Endothelial cell of umbilical vein (primary cell): ENCODE measurements around the gene PLK5.

ENCODE experiments used
- CTCF ChIP-seq, 2 donors: IDR thresholded peaks; 1 replicate in 1 of 2; 2 replicates in 1 of 2; pipeline ENCODE4 v1.5.1; 2011; ENCODE audit warnings: low read length in 2 of 2, mild to moderate bottlenecking in 2 of 2, moderate library complexity in 2 of 2, control low read depth in 1 of 2, inconsistent platforms in 1 of 2, low read depth in 1 of 2; ENCODE audit not compliant: insufficient read depth in 1 of 2; ENCODE audit errors: extremely low read depth in 1 of 2
- MYC ChIP-seq: IDR thresholded peaks from one replicate; pipeline ENCODE4 v1.6.1; 2011; ENCODE audit warnings: mild to moderate bottlenecking, low read depth, low read length
- POLR2A ChIP-seq: IDR thresholded peaks from 2 replicates; pipeline ENCODE4 v1.6.1; 2012; ENCODE audit warnings: low read depth, mild to moderate bottlenecking, control low read depth, low read length
- POLR2AphosphoS5 ChIP-seq: IDR thresholded peaks from 2 replicates; pipeline ENCODE4 v1.6.1; 2012; ENCODE audit warnings: low read depth, mild to moderate bottlenecking, control low read depth, low read length, moderate library complexity; ENCODE audit not compliant: insufficient read depth

GRCh38 chr19:1478934-1479707 lies 44.8 kb upstream of the PLK5 start, which contains the start of gene C19orf25:
- TF ChIP-seq POLR2AphosphoS5 = peak; percentile 76
- TF ChIP-seq CTCF (IDR thresholded peaks at IDR 0.05; ENCODE audit: extremely low read depth in 1 of 2, insufficient read depth in 1 of 2, low read depth in 1 of 2, low read length in 2 of 2) = no peak
- peak; percentile 90 for TF ChIP-seq POLR2A
- no peak for TF ChIP-seq MYC
